Activated CD4-positive, alpha-beta T cell treated with anti-CD3 and anti-CD28 coated beads, Interleukin-2, amount 50 U/mL, for 1 hour (primary cell): Measurements from ENCODE around the gene ARID4A.
"Not testable (repeated sequence)": the region's sequence is repeated elsewhere in the genome, so short reads cannot be mapped to it uniquely, and the experiment has no call there.

ENCODE experiments used
- DNase-seq: peaks from one replicate; pipeline ENCODE4 v3.0.0-alpha.2; 2020

The ARID4A gene

GRCh38 chr14:58296726-58297125, 1.6 kb upstream of the ARID4A start:
- DNase-seq, result no peak

- DNase-seq, result no peak
Measured at GRCh38 chr14:58297412-58297761, 968 bp upstream of the ARID4A start.

GRCh38 chr14:58297762-58298476, 436 bp upstream of the ARID4A start:
- DNase-seq, result peak; percentile 97

- no peak for DNase-seq
Measured at GRCh38 chr14:58299401-58300330, 1.3 kb downstream of the ARID4A start.

GRCh38 chr14:58301416-58301815, 3.1 kb downstream of the ARID4A start:
- no peak for DNase-seq

GRCh38 chr14:58305730-58306129, 7.4 kb downstream of the ARID4A start:
- DNase-seq, result no peak

- no peak for DNase-seq
Measured at GRCh38 chr14:58307597-58308316, 9.4 kb downstream of the ARID4A start.

- no peak for DNase-seq
Measured at GRCh38 chr14:58309086-58309485, 10.7 kb downstream of the ARID4A start.

- no peak for DNase-seq
Measured at GRCh38 chr14:58313699-58314098, 15.3 kb downstream of the ARID4A start.

- no peak for DNase-seq
Measured at GRCh38 chr14:58315606-58316005, 17.3 kb downstream of the ARID4A start.

- no peak for DNase-seq
Measured at GRCh38 chr14:58327019-58327418, 28.7 kb downstream of the ARID4A start.

- DNase-seq, result peak; percentile 89
Measured at GRCh38 chr14:58331111-58331510, 32.8 kb downstream of the ARID4A start.

- DNase-seq, result no peak
Measured at GRCh38 chr14:58332561-58332960, 34.2 kb downstream of the ARID4A start.

GRCh38 chr14:58339666-58340065, 41.3 kb downstream of the ARID4A start:
- DNase-seq, result not testable (repeated sequence)

- DNase-seq, result no peak
Measured at GRCh38 chr14:58341152-58341748, 42.9 kb downstream of the ARID4A start.

- DNase-seq, result not testable (repeated sequence)
Measured at GRCh38 chr14:58343535-58343934, 45.2 kb downstream of the ARID4A start.

- DNase-seq, result no peak
Measured at GRCh38 chr14:58353516-58354299, 55.4 kb downstream of the ARID4A start.

GRCh38 chr14:58354808-58355207, 56.5 kb downstream of the ARID4A start:
- DNase-seq, result no peak

GRCh38 chr14:58356268-58356667, 57.9 kb downstream of the ARID4A start:
- no peak for DNase-seq

- not testable (repeated sequence) for DNase-seq
Measured at GRCh38 chr14:58362272-58362671, 63.9 kb downstream of the ARID4A start.

GRCh38 chr14:58362798-58363412, 64.5 kb downstream of the ARID4A start:
- no peak for DNase-seq

- no peak for DNase-seq
Measured at GRCh38 chr14:58364316-58364715, 66.0 kb downstream of the ARID4A start.
